HL-60 (cell line): ENCODE measurements around the gene CLDN1.

Source experiments
- DNase-seq, 2 experiments: peaks; one replicate each; pipeline ENCODE4 v3.0.0-alpha.2; 2010 to 2020; ENCODE audit warnings: low read depth in 1 of 2, low spot score in 1 of 2
- H3K27ac ChIP-seq: fragments of 250-450 bp; sonication (Bioruptor Pico); replicated peaks from 2 replicates; pipeline ENCODE4 v1.5.1; 2020; ENCODE audit warnings: mild to moderate bottlenecking, moderate library complexity
- H3K27me3 ChIP-seq: fragments of 250-450 bp; sonication (Bioruptor Pico); 2 replicates; pipeline ENCODE4 v1.5.1; 2021; ENCODE audit warnings: mild to moderate bottlenecking, moderate library complexity; ENCODE audit not compliant: insufficient read depth, poor library complexity, severe bottlenecking
- H3K4me3 ChIP-seq: replicated peaks from 2 replicates; pipeline ENCODE4 v1.5.1; 2011; ENCODE audit warnings: mild to moderate bottlenecking, control low read depth, low read length; ENCODE audit not compliant: insufficient read depth
- GABPA ChIP-seq: IDR thresholded peaks from 2 replicates; pipeline ENCODE4 v1.6.1; 2012; ENCODE audit warnings: low read depth
- POLR2AphosphoS5 ChIP-seq: IDR thresholded peaks from 2 replicates; pipeline ENCODE4 v1.6.1; 2012; ENCODE audit warnings: low read depth
- SPI1 ChIP-seq: IDR thresholded peaks from 2 replicates; pipeline ENCODE4 v1.6.1; 2012; ENCODE audit warnings: low read depth, mild to moderate bottlenecking, borderline replicate concordance
- TF ChIP-seq, protein P1 (sequence below): IDR thresholded peaks from 2 replicates; pipeline ENCODE4 v1.6.1; 2012; ENCODE audit warnings: low read depth; ENCODE audit not compliant: insufficient replicate concordance
- TF ChIP-seq, protein P2 (sequence below): IDR thresholded peaks from one replicate; pipeline ENCODE4 v1.5.1; 2011; ENCODE audit warnings: low read length, control low read depth, inconsistent platforms; ENCODE audit not compliant: insufficient read depth

The CLDN1 gene

DNA sequence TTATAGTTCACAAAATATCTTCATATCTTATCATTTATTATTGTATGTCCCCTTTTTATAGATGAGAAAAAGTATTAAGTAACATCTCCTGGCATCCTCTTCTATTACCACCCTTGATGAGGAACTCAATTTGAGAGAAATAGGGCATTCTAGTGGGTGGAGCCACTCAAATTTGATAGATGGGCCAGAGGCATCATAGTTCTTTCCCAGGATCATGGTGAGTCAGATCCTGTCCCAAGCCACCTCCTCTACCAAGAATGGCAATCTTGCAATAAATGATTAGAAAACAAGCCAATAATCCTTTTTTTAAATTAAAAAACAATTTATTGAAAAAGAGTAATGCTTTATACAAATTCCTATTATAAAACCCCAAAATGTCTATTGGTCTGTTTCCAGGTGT, 16.8 kb downstream of the CLDN1 start:
- no peak overlapping the region for H3K4me3 ChIP-seq
- TF ChIP-seq POLR2AphosphoS5 = no peak
- no peak for TF ChIP-seq GABPA
- no peak overlapping the region for H3K27ac ChIP-seq
- no peaks in the 10 kb centered on the region for H3K27me3 ChIP-seq
- DNase-seq = no peak

DNA sequence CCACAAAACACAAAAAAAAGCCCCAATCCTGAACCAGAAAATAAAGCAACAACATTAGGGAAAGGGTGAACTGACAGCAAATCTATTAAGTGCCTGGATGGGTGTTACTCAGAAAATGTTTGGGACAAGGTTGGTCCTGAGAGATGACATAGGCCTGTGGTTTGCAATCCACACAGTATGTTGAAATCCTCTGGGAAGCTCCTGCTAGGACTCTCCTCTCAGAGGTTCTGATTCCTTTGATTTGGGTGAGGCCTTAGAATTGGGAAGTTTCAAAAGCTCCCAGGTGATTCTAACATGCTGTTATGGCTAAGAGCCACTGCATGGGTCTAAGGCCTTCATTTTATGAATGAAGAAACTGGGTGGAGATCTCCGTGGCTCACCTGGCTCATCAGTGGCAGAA, 18.4 kb downstream of the CLDN1 start:
- DNase-seq = no peak
- no peak for TF ChIP-seq GABPA
- TF ChIP-seq, protein P1, sequence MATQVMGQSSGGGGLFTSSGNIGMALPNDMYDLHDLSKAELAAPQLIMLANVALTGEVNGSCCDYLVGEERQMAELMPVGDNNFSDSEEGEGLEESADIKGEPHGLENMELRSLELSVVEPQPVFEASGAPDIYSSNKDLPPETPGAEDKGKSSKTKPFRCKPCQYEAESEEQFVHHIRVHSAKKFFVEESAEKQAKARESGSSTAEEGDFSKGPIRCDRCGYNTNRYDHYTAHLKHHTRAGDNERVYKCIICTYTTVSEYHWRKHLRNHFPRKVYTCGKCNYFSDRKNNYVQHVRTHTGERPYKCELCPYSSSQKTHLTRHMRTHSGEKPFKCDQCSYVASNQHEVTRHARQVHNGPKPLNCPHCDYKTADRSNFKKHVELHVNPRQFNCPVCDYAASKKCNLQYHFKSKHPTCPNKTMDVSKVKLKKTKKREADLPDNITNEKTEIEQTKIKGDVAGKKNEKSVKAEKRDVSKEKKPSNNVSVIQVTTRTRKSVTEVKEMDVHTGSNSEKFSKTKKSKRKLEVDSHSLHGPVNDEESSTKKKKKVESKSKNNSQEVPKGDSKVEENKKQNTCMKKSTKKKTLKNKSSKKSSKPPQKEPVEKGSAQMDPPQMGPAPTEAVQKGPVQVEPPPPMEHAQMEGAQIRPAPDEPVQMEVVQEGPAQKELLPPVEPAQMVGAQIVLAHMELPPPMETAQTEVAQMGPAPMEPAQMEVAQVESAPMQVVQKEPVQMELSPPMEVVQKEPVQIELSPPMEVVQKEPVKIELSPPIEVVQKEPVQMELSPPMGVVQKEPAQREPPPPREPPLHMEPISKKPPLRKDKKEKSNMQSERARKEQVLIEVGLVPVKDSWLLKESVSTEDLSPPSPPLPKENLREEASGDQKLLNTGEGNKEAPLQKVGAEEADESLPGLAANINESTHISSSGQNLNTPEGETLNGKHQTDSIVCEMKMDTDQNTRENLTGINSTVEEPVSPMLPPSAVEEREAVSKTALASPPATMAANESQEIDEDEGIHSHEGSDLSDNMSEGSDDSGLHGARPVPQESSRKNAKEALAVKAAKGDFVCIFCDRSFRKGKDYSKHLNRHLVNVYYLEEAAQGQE = no peak
- TF ChIP-seq SPI1 = no peak
- TF ChIP-seq, protein P2, sequence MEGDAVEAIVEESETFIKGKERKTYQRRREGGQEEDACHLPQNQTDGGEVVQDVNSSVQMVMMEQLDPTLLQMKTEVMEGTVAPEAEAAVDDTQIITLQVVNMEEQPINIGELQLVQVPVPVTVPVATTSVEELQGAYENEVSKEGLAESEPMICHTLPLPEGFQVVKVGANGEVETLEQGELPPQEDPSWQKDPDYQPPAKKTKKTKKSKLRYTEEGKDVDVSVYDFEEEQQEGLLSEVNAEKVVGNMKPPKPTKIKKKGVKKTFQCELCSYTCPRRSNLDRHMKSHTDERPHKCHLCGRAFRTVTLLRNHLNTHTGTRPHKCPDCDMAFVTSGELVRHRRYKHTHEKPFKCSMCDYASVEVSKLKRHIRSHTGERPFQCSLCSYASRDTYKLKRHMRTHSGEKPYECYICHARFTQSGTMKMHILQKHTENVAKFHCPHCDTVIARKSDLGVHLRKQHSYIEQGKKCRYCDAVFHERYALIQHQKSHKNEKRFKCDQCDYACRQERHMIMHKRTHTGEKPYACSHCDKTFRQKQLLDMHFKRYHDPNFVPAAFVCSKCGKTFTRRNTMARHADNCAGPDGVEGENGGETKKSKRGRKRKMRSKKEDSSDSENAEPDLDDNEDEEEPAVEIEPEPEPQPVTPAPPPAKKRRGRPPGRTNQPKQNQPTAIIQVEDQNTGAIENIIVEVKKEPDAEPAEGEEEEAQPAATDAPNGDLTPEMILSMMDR = no peak
- TF ChIP-seq POLR2AphosphoS5 = no peak
- Histone ChIP-seq H3K4me3 (no peak overlapping the region), H3K27ac (no peak overlapping the region), H3K27me3 (no peaks in the 10 kb centered on the region)

DNA sequence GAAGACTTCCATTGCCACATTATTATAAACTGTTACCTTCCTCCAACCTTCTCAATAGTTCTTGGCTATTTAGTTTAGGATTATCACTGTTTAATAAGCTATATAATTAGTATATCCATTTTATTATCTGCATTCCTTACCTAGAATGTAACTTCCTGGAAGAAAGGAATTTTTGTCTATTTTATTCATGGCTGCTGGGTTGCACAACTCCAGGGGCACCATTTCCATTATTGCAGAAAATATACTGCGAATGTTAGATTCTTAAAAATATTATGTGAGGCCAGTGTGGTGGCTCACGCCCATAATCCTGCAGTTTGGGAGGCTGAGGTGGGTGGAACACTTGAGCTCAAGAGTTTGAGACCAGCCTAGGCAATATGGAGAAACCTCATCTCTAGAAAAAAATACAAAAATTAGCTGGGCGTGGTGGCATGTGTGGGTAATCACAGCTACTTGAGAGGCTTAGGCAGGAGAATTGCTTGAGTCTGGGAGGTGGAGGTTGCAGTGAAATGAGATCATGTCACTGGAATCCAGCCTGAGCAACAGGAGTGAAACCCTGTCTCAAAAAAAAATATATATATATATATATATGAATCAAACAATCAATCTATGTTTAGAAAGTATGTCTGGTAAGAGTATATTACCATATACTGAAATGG, 19.9 kb downstream of the CLDN1 start:
- no peak for TF ChIP-seq GABPA
- TF ChIP-seq, protein P1 = no peak
- TF ChIP-seq SPI1 = no peak
- TF ChIP-seq, protein P2 = no peak
- TF ChIP-seq POLR2AphosphoS5 = no peak

DNA sequence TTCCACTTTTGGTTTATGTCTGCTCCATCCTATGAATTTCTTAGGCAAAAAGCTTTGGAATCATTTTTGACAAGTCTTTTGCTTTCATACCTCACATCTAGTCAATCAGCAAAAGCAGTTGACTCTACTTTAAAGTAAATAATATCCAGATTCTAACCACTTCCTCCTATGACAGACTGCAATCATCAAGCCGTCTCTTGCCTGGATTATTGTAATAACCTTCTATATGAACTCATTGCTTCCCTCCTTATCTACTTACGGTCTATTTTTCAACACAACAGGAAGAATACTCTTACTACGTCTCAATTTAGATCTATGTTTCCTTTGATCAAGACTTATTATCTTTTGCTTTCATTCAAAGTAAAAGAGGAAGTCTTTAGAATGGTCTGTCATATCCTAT, 20.7 kb downstream of the CLDN1 start:
- no peak overlapping the region for H3K27ac ChIP-seq
- TF ChIP-seq, protein P2 = no peak
- TF ChIP-seq GABPA = no peak
- TF ChIP-seq SPI1 = peak; percentile 72; the same call in 1 of the 2 replicates
- H3K4me3 ChIP-seq = no peak overlapping the region
- peak; percentile 12 to 24 for DNase-seq
- no peaks in the 10 kb centered on the region for H3K27me3 ChIP-seq

More for the DNA sequence above, 19.9 kb downstream of the CLDN1 start:
- DNase-seq = no peak
- no peak overlapping the region for H3K4me3 ChIP-seq
- no peak overlapping the region for H3K27ac ChIP-seq
- H3K27me3 ChIP-seq = no peaks in the 10 kb centered on the region
